GM18505 (cell line): Measurements from ENCODE around the gene ZCCHC3.

Experiments used
- ATAC-seq: cut with Tn5 transposase; IDR thresholded peaks from one replicate; pipeline ENCODE4 v1.9.1; 2021; ENCODE audit not compliant: unreplicated experiment
- POLR2A ChIP-seq: IDR thresholded peaks from 4 replicates; pipeline ENCODE4 v1.6.1; 2011; ENCODE audit warnings: borderline replicate concordance; ENCODE audit not compliant: insufficient read depth, insufficient read length; ENCODE audit errors: extremely low read depth

Gene ZCCHC3

DNA sequence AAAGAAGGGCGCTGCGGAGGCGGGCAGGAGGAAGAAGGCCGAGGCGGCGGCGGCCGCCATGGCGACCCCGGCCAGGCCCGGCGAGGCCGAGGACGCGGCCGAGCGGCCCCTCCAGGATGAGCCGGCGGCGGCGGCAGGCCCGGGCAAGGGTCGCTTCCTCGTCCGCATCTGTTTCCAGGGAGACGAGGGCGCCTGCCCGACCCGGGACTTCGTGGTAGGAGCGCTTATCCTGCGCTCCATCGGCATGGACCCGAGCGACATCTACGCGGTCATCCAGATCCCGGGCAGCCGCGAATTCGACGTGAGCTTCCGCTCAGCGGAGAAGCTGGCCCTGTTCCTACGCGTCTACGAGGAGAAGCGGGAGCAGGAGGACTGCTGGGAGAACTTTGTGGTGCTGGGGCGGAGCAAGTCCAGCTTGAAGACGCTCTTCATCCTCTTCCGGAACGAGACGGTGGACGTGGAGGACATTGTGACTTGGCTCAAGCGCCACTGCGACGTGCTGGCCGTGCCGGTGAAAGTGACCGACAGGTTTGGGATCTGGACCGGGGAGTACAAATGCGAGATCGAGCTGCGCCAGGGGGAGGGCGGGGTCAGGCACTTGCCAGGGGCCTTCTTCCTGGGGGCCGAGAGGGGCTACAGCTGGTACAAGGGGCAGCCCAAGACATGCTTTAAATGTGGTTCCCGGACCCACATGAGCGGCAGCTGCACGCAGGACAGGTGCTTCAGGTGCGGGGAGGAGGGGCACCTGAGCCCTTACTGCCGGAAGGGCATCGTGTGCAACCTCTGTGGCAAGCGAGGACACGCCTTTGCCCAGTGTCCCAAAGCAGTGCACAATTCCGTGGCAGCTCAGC, 780 bp downstream of the ZCCHC3 start:
- peak; percentile 70 for TF ChIP-seq POLR2A
- peak; percentile 19 for ATAC-seq

DNA sequence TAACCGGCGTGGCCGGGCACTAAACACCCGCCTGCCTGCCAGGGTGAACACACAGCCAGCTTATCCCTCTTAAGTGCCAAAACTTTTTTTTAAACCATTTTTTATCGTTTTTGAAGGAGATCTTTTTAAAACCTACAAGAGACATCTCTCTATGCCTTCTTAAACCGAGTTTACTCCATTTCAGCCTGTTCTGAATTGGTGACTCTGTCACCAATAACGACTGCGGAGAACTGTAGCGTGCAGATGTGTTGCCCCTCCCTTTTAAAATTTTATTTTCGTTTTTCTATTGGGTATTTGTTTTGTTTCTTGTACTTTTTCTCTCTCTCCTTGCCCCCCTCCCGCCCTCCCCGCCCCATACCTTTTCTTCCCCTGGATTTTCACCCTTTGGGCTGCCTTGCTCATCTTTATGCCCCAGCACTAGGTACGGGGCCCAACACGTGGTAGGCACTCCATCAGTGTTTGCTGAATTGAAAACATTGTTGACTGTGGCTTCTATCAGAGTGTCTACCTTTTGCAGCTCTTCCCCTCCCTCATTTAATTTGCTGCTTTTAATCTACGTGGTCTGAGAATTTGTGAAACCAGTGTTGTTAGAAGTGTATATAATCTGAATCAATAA, 1.5 kb downstream of the ZCCHC3 start:
- ATAC-seq = no peak
- TF ChIP-seq POLR2A = no peak

DNA sequence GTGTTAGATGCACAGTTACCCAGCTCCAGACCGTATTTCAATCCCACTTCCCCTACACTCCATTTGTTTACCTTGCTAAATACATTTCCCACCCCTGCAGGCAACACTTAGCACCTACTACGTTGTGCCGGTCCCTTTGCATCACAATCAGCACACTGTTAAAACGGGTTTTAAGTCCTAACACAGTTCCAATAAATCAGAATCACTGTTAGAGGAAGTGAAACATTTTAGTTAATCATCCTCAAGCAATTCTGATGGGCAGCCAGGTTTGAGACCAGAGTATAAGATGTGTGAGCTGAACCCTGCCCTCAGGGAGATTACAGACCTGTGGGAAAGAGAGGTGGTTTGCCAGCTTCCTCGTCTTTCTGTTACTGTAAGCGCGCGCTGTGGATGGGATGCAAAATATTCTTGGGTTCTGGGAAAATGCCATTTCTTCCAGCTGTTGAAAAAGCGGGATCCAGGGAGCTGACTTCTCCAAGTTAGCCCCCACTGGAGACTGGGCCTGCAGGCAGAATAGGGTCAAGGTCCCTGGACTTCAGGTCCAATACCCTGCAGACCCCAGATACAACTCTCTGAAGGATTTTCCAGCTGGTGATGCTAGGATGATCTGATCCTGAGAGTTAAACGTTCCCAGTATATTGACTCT, 3.1 kb downstream of the ZCCHC3 start:
- no peak for ATAC-seq
- TF ChIP-seq POLR2A = no peak

DNA sequence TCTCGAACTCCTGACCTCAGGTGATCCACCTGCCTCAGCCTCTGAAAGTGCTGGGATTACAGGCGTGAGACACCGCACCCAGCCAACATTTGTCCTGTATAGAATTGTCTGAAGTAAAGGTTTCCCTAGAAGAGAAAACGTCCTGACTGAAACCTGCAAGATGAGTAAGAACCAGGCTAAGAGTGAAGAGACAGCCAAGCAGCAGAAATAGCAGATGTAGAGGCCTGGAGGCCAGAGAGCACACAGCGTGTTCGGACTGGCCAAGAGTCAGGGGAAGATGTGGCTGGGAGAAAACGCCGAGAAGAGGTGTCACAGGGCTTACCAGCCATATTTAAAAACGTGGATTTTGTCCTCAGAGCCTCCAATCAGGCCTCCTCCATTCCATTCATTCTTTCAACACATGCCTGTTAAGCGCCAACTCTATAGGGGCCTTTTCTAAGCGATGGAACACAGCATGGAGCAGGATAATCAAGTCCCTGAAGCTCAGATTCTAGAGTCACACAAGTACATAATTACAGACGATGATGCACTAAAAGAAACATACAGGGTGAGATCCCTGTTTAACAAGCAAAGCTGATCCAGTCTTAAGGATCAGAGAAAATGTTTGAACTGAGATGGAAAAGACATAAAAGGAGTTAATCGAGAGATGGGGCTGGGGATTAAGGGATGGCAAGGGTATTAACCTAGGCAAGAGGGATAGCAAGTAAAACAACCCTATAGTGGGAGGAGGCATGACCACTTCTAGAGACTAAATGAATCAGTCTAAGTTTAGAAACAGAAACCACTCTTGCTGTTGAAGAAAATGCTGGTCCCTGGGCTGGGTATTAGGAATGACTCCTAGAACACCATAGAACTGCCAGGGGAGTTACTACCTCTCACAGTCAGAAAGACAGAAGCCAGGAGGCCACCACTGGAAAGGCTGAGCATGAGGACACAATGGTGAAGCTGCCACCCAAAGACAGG, 4.8 kb downstream of the ZCCHC3 start:
- no peak for TF ChIP-seq POLR2A

DNA sequence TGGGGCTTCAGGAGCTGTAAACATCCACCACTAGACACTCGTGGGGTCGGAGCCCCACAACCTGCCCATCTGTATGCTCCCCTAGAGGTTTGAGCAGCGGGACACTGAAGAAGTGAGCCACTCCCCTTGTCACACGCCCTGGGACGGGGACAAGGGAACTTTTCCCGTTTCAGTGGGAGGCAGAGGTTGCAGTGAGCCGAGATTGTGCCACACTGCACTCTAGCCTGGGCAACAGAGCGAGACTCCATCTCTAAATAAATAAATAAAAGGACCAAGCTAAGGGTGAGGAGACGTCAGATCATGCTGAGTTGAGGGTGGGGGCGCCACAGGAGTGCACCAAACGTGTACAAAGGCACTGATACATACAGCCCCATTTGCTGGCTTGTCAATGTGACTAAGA, 8.4 kb downstream of the ZCCHC3 start:
- TF ChIP-seq POLR2A = no peak
- ATAC-seq = no peak

More for the DNA sequence above, 4.8 kb downstream of the ZCCHC3 start:
- ATAC-seq = no peak

DNA sequence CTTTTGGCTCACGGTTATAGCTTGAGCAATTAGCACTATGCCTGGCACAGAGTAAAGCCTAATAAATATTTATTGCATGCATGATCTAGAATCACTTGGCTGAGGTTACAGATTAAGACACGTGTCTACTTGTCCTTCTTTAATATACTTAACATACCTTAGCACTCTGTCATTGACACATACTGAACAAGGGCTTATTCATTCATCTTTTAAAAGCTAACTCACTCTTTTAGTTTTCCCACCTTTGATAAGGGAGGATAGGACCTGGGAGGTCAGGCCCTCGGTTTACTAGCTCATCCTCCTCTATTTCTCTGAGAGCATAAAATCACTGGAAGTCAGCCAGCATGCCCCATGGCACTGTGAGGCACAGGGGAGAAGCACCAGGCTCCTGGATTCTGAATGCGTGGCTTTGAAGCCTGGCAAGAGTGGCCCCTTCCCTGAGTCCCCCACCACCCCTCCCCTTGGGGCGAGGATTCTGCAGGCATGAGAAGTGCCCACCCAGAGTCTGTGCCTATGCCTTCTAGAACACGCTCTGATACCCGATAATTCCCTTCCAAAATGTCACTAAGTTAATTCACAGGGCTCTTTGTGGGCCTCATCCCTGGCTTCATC, 11.2 kb downstream of the ZCCHC3 start:
- TF ChIP-seq POLR2A = no peak
- ATAC-seq = no peak

DNA sequence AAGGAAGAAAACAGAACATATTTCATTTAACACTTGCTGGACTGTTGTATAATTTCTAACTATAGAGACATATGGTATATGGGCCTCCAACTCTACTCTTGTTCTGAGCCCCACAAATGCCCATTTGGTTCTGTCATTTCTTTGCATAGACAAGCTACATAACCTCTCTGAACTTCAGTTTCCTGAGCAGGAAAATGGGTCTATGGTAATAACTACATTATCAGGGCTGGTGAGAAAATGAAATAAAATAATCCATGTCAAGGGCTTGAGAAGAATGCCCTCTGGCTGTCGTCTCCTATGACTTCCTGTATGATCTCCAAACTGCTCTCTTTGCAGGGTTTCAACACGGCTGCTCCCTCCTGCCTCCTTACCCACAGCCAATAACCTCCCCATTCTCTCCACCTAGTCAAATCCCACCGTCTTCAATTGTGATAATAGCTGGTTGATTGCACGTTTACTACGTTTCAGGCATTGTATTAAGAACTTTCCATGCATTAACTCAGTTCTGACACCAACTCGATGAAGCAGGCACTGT, 12.0 kb downstream of the ZCCHC3 start:
- TF ChIP-seq POLR2A = no peak
- no peak for ATAC-seq

DNA sequence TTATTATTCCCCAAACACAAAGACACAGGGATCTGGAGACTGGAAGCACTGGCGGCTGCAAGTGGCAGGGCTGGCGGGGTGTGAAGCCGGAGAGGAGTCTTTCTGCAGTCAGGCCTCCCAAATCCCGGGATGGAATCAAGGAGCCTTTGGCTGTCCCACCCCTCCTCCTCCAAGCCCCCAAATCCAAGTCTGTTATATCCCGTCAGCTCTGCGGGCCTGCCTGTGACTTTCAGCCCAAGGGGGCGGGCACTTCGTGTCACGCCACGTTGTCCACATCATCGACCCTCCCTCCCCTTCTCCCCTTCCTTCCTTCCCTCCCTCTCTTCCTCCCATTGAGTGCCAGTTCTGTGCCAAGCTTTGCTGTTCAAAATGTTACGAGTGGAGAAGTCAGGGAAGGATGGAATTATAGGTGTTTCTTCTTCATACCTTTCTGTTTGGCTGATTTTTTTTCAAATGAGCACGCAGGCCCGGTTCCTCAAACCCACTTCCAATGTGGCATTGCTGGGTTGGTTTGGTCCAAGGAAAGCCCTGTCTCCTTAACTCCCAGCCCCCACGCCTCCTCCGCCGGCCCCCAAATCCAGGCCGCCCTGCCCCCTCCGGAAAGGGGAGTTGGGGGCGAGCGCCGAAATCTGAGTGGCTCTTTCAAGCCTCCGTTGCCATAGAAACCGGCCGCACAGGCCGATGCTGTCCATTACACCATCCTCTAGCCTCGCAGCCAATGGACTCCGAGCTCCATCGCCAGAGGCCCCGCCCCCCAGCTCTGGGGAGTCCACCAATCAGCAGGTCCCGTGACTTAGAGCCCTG, 12.7 kb downstream of the ZCCHC3 start:
- TF ChIP-seq POLR2A = no peak
- peak; percentile 98 for ATAC-seq

DNA sequence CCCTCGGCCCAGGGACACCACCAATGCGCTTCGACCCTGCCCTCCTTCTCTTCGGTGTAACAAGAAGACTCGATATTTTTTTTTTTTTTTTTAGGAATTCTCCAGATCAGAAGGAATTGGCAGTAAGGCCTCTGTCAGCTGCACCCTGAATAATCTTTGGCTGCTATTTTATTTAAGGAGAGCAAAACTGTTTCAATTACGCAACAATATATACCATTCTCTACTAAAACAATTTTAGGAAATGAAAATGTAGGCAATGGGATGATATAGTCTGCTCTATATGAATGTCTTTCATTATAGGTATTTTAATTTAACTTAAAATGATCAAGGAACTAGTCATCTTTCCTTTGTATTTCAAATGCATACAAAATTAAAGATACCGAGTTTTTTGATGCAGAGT, 13.3 kb downstream of the ZCCHC3 start:
- TF ChIP-seq POLR2A = no peak
- ATAC-seq = no peak

DNA sequence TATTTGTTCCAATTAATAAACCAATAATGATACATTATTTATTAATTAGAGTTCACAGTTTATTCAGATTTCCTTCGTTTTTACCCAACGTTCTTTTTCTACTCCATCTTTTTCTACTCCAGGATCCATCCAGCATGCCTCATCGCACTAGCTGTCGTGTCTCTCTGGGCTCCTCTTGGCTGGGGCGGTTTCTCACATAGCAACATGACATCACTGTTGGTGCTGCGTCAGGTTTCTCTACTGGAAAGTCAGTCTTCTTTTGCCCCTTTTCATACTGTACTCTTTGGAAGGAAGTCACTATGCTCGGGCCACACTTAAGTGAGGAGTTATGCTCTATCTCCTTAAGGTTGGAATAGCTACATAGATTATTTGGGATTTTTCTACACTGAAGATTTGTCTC, 14.2 kb downstream of the ZCCHC3 start:
- no peak for TF ChIP-seq POLR2A
- ATAC-seq = no peak

DNA sequence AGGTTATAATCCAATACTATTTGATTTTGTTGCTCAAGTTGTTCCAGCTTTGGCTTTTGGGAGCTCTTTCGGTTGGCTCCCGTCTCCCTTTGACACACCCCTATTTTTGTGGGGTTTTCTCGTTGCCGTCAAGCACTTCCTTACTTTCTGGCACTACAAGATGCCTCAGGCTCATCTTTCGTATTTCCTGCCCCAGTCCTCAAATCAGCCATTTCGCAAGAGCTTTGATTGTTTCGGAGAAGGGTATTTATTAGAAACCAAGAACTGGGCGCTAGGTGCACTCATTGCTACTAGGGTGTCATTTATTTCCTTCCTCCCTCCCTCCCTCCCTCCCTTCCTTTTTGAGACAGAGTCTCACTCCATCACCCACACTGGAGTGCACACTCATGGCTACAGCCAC, 14.7 kb downstream of the ZCCHC3 start:
- TF ChIP-seq POLR2A = no peak
- ATAC-seq = no peak
